Muscle layer of colon (tissue), 2 donors: ENCODE data around the gene AGBL1.

Experiments
- H3K27ac ChIP-seq: one replicate; pipeline ENCODE4 v1.7.0; 2013; ENCODE audit warnings: low read depth, mild to moderate bottlenecking, low read length, moderate library complexity
- H3K27me3 ChIP-seq, 2 donors: one replicate each; pipeline ENCODE4 v1.7.0; 2013; ENCODE audit warnings: low read length in 2 of 2, mild to moderate bottlenecking in 2 of 2; ENCODE audit not compliant: insufficient read depth in 2 of 2, control insufficient read depth in 1 of 2
- H3K36me3 ChIP-seq: one replicate; pipeline ENCODE4 v1.7.0; 2013; ENCODE audit warnings: mild to moderate bottlenecking, low read length; ENCODE audit not compliant: insufficient read depth
- H3K4me1 ChIP-seq: one replicate; pipeline ENCODE4 v1.7.0; 2013; ENCODE audit warnings: mild to moderate bottlenecking, low read length; ENCODE audit not compliant: insufficient read depth
- H3K4me3 ChIP-seq, 2 donors: one replicate each; pipeline ENCODE4 v1.7.0; 2013; ENCODE audit warnings: low read length in 2 of 2, low read depth in 1 of 2, mild to moderate bottlenecking in 1 of 2, moderate library complexity in 1 of 2
- H3K9ac ChIP-seq: one replicate; pipeline ENCODE4 v1.7.0; 2013; ENCODE audit warnings: low read length
- H3K9me3 ChIP-seq: one replicate; pipeline ENCODE4 v1.7.0; 2013; ENCODE audit warnings: mild to moderate bottlenecking, low read length
- donor health status: abdominal sarcoma.
- donor health status: Adenocarcinoma of cecum.

Gene AGBL1

GRCh38 chr15:86383611-86384010 lies 303.9 kb downstream of the AGBL1 start:
- H3K9me3 ChIP-seq, result no peaks in the 10 kb centered on the region
- H3K4me3 ChIP-seq, result no peak overlapping the region
- H3K4me1 ChIP-seq, result no peaks in the 10 kb centered on the region
- no peaks in the 10 kb centered on the region for H3K36me3 ChIP-seq
- peaks cover 0 to 3% of the 10 kb centered on the region in 2 donors for H3K27me3 ChIP-seq
- no peak overlapping the region for H3K27ac ChIP-seq
- H3K9ac ChIP-seq, result no peak overlapping the region

- H3K4me3 ChIP-seq, result no peak overlapping the region
- no peak overlapping the region for H3K27ac ChIP-seq
- no peak overlapping the region for H3K9ac ChIP-seq
- no peaks in the 10 kb centered on the region for H3K9me3 ChIP-seq
- H3K4me1 ChIP-seq, result no peaks in the 10 kb centered on the region
- H3K36me3 ChIP-seq, result no peaks in the 10 kb centered on the region
- peaks cover 0 to 3% of the 10 kb centered on the region in 2 donors for H3K27me3 ChIP-seq
These were observed 304.5 kb downstream of the AGBL1 start for GRCh38 chr15:86384186-86384585.

- Histone ChIP-seq H3K4me3 (no peak overlapping the region), H3K27me3 (no peaks in the 10 kb centered on the region), H3K27ac (no peak overlapping the region), H3K36me3 (no peaks in the 10 kb centered on the region), H3K9ac (no peak overlapping the region), H3K9me3 (no peaks in the 10 kb centered on the region), H3K4me1 (no peaks in the 10 kb centered on the region)
These were observed 312.6 kb downstream of the AGBL1 start for GRCh38 chr15:86392296-86392695.

GRCh38 chr15:86392874-86393273 lies 313.2 kb downstream of the AGBL1 start:
- no peak overlapping the region for H3K9ac ChIP-seq

GRCh38 chr15:86394866-86395265 lies 315.2 kb downstream of the AGBL1 start:
- no peaks in the 10 kb centered on the region for H3K9me3 ChIP-seq
- H3K27me3 ChIP-seq, result no peaks in the 10 kb centered on the region
- no peaks in the 10 kb centered on the region for H3K36me3 ChIP-seq
- H3K9ac ChIP-seq, result no peak overlapping the region
- H3K4me3 ChIP-seq, result no peak overlapping the region
- H3K4me1 ChIP-seq, result no peaks in the 10 kb centered on the region
- no peak overlapping the region for H3K27ac ChIP-seq

More at GRCh38 chr15:86392874-86393273, 313.2 kb downstream of the AGBL1 start:
- no peaks in the 10 kb centered on the region for H3K36me3 ChIP-seq
- H3K9me3 ChIP-seq, result no peaks in the 10 kb centered on the region
- no peaks in the 10 kb centered on the region for H3K4me1 ChIP-seq
- H3K27ac ChIP-seq, result no peak overlapping the region
- no peak overlapping the region for H3K4me3 ChIP-seq
- no peaks in the 10 kb centered on the region for H3K27me3 ChIP-seq

- Histone ChIP-seq H3K4me3 (no peak overlapping the region), H3K4me1 (no peaks in the 10 kb centered on the region), H3K36me3 (no peaks in the 10 kb centered on the region), H3K27ac (no peak overlapping the region), H3K27me3 (no peaks in the 10 kb centered on the region), H3K9ac (no peak overlapping the region), H3K9me3 (no peaks in the 10 kb centered on the region)
These were observed 319.6 kb downstream of the AGBL1 start for GRCh38 chr15:86399041-86399954.

- no peaks in the 10 kb centered on the region for H3K36me3 ChIP-seq
- H3K9ac ChIP-seq, result no peak overlapping the region
- H3K27ac ChIP-seq, result no peak overlapping the region
- no peaks in the 10 kb centered on the region for H3K27me3 ChIP-seq
- no peaks in the 10 kb centered on the region for H3K9me3 ChIP-seq
- H3K4me1 ChIP-seq, result no peaks in the 10 kb centered on the region
- no peak overlapping the region for H3K4me3 ChIP-seq
These were observed 323.6 kb downstream of the AGBL1 start for GRCh38 chr15:86403221-86403620.

GRCh38 chr15:86403914-86404583 lies 324.4 kb downstream of the AGBL1 start:
- no peaks in the 10 kb centered on the region for H3K36me3 ChIP-seq
- H3K9ac ChIP-seq, result no peak overlapping the region
- no peak overlapping the region for H3K4me3 ChIP-seq
- no peaks in the 10 kb centered on the region for H3K27me3 ChIP-seq
- H3K4me1 ChIP-seq, result no peaks in the 10 kb centered on the region
- no peak overlapping the region for H3K27ac ChIP-seq
- no peaks in the 10 kb centered on the region for H3K9me3 ChIP-seq

- H3K27ac ChIP-seq, result no peak overlapping the region
- no peaks in the 10 kb centered on the region for H3K27me3 ChIP-seq
- H3K9me3 ChIP-seq, result no peaks in the 10 kb centered on the region
- no peak overlapping the region for H3K9ac ChIP-seq
- no peaks in the 10 kb centered on the region for H3K36me3 ChIP-seq
- no peak overlapping the region for H3K4me3 ChIP-seq
- H3K4me1 ChIP-seq, result no peaks in the 10 kb centered on the region
These were observed 328.6 kb downstream of the AGBL1 start for GRCh38 chr15:86408261-86408660.

- Histone ChIP-seq H3K27ac (no peak overlapping the region), H3K36me3 (no peaks in the 10 kb centered on the region), H3K9ac (no peak overlapping the region), H3K27me3 (no peaks in the 10 kb centered on the region), H3K4me1 (no peaks in the 10 kb centered on the region), H3K9me3 (no peaks in the 10 kb centered on the region), H3K4me3 (no peak overlapping the region)
These were observed 332.2 kb downstream of the AGBL1 start for GRCh38 chr15:86411916-86412315.

- Histone ChIP-seq H3K36me3 (no peaks in the 10 kb centered on the region), H3K27ac (no peak overlapping the region), H3K9me3 (no peaks in the 10 kb centered on the region), H3K4me3 (no peak overlapping the region), H3K27me3 (no peaks in the 10 kb centered on the region), H3K9ac (no peak overlapping the region), H3K4me1 (no peaks in the 10 kb centered on the region)
These were observed 333.5 kb downstream of the AGBL1 start for GRCh38 chr15:86413191-86413590.
